ENCODE results near the gene RAET1L.
"Not testable (repeated sequence)": the region's sequence is repeated elsewhere in the genome, so short reads cannot be mapped to it uniquely, and the experiment has no call there.

Gene RAET1L

DNA sequence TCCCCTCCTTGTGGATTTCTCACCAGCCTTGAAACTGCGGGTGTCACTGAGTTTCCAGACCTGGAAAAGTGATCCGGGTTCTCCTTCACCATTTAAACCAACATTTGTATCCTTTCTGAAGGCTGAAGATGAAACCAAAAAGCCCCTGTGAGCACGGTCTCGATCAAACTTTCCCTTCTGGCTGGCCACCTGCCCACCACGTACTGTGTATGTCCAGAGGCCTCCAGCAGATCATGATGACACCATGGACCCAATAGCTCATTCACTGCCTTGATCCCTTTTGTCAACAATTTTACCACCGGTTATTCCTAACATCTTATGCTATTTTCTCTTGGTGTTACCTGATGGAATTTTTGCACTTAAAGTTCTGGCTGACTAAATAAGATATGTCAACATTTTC, 46.0 kb downstream of the RAET1L start:
- TF ChIP-seq, protein P1, sequence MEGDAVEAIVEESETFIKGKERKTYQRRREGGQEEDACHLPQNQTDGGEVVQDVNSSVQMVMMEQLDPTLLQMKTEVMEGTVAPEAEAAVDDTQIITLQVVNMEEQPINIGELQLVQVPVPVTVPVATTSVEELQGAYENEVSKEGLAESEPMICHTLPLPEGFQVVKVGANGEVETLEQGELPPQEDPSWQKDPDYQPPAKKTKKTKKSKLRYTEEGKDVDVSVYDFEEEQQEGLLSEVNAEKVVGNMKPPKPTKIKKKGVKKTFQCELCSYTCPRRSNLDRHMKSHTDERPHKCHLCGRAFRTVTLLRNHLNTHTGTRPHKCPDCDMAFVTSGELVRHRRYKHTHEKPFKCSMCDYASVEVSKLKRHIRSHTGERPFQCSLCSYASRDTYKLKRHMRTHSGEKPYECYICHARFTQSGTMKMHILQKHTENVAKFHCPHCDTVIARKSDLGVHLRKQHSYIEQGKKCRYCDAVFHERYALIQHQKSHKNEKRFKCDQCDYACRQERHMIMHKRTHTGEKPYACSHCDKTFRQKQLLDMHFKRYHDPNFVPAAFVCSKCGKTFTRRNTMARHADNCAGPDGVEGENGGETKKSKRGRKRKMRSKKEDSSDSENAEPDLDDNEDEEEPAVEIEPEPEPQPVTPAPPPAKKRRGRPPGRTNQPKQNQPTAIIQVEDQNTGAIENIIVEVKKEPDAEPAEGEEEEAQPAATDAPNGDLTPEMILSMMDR (IDR thresholded peaks at IDR 0.05; ENCODE audit: extremely low read depth, insufficient read depth, missing control alignments) = no peak
- in situ Hi-C loops (cut with MboI; ENCODE audit: low pct_unique_long_range_greater_than_20kb, low sequenced_read_pairs, unreplicated experiment) = no loop called here

DNA sequence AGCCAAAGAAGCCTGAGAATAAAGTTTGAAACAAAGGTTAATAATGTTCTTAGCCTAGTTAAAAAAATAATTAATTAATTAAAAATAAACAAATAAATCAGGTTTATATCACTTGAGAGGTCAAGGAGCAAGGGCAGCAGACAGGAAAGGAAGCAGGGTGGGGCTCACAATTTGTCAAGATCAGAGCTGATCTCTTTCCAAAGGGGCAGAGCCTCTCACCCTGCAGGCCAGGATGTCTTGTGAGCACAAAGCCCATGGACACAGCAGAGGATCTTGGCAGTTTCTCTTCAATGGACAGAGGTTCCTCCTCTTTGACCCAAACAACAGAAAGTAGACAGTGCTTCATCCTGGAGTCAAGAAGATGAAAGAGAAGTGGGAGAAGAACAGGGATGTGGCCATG, 46.7 kb downstream of the RAET1L start:
- in situ Hi-C loops (cut with MboI; ENCODE audit: low pct_unique_long_range_greater_than_20kb, low sequenced_read_pairs, unreplicated experiment) = no loop called here
- TF ChIP-seq, protein P1 (IDR thresholded peaks at IDR 0.05; ENCODE audit: extremely low read depth, insufficient read depth, missing control alignments) = no peak
- DNase-seq (ENCODE audit: low spot score) = no peak

More for the DNA sequence above, 46.0 kb downstream of the RAET1L start:
- DNase-seq (ENCODE audit: low spot score) = no peak

DNA sequence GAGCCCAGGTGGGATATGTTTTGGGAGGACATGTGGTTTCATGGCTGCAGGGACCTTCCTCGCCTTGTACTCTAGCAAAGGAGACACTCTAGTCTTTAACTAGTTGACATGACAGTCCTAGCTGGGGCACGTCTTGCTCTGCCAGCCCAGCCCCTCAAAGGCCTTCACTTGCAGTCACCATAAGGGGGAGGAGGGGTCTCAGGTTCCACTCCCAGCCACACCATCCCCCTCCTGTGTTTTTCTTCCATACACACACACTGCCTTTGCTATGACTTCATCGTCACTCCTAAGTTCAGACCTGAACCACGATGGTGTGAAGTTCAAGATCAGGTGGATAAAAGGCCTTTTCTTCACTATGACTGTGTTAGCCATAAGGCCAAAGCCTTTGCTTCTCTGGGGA, 48.1 kb downstream of the RAET1L start:
- no peak for DNase-seq (ENCODE audit: low spot score)
- in situ Hi-C loops (cut with MboI; ENCODE audit: low pct_unique_long_range_greater_than_20kb, low sequenced_read_pairs, unreplicated experiment) = no loop called here
- TF ChIP-seq, protein P1 (IDR thresholded peaks at IDR 0.05; ENCODE audit: extremely low read depth, insufficient read depth, missing control alignments) = no peak

DNA sequence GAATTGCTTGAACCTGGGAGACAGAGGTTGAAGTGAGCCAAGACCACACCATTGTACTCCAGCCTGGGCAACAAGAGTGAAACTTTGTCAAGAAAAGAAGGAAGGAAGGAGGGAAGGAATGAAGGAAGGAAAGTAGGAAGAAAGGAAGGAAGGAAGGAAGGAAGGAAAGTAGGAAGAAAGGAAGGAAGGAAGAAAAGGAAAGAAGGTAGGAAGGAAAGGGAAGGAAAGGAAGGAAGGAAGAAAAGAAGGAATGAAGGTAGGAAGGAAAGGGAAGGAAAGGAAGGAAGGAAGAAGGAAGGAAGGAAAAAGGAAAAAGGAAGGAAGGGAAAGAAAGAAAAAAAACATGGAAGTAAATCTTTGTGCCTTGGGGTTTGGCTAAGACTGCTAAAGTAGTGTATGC, 49.9 kb downstream of the RAET1L start:
- no peak for DNase-seq (ENCODE audit: low spot score)
- TF ChIP-seq, protein P1 (IDR thresholded peaks at IDR 0.05; ENCODE audit: extremely low read depth, insufficient read depth, missing control alignments) = no peak
- in situ Hi-C loops (cut with MboI; ENCODE audit: low pct_unique_long_range_greater_than_20kb, low sequenced_read_pairs, unreplicated experiment) = no loop called here

DNA sequence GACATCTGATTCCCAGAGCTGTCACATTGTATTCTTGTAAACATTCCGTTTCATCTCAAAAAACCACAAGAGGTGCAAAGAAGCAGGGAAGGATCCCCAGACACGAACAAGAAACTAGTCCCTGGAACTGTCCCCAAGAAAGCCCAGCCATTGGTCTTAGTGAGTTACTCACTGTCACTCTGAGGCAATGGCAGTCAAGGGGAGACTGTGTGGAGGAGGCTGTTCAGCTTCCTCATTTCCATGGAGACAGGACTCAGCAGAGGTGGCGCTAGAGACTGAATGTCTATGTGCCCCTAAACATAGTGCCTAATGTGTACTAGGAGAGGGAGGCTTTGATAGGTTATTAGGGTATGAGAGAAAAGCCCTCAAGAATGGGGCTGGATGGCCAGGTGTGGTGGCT, 50.5 kb downstream of the RAET1L start:
- in situ Hi-C loops (cut with MboI; ENCODE audit: low pct_unique_long_range_greater_than_20kb, low sequenced_read_pairs, unreplicated experiment) = no loop called here
- DNase-seq (ENCODE audit: low spot score) = no peak
- TF ChIP-seq, protein P1 (IDR thresholded peaks at IDR 0.05; ENCODE audit: extremely low read depth, insufficient read depth, missing control alignments) = no peak

DNA sequence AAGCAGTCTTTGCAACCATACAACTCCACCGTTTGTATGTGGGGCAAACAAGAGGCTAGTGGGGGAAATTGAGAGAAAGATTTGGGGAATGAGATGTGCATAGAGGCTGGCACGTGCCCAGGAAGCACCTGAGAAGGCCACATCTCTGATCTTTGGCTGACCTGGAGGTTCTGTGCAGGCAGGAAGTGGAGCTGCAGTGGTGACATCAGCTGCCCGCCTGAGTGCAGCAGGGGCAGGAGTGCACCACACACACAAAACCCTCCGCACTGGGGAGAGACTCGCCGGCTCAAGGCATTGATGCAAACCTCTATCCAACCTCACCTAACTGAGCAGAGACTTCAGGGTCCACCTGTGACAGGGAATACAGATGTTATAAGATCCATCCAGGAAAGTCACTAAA, 50.9 kb downstream of the RAET1L start:
- DNase-seq (ENCODE audit: low spot score); in situ Hi-C loops (cut with MboI; ENCODE audit: low pct_unique_long_range_greater_than_20kb, low sequenced_read_pairs, unreplicated experiment): not testable (repeated sequence)

DNA sequence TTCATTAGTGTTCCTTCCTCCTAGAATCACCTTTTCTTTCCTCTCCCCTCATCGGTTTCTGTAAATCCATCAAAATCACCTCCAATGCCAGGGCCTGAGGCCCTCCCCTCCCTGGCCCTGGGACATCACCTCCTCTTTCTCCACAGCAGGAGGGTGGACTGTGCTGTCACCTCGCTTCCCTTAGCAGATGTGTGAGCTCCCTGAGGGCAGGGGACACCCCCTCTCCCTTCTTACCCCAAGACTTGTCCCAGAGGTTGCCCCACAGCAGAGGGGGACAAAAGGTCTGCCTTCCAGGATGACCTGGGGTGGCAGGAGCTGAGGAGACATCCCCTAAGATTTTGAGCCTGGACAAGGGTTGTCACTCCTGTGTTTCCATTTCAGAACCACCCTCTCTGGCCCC, 55.7 kb downstream of the RAET1L start:
- no peak for DNase-seq (ENCODE audit: low spot score)
- in situ Hi-C loops (cut with MboI; ENCODE audit: low pct_unique_long_range_greater_than_20kb, low sequenced_read_pairs, unreplicated experiment) = no loop called here
- TF ChIP-seq, protein P1 (IDR thresholded peaks at IDR 0.05; ENCODE audit: extremely low read depth, insufficient read depth, missing control alignments) = no peak

DNA sequence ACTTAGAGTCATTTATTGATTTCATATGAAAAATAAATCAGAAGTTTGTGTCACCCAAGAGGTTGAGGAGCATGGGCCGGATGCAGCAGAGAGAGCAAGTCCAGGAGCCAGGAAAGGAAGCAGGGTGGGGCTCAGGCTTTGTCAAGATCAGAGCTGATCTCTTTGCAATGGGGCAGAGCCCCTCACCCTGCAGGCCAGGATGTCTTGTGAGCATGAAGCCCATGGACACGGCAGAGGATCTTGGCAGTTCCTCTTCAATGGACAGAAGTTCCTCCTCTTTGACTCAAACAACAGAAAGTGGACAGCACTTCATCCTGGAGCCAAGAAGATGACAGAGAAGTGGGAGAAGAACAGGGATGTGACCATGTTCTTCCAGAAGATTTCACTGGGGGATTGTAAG, 56.4 kb downstream of the RAET1L start:
- DNase-seq (ENCODE audit: low spot score); in situ Hi-C loops (cut with MboI; ENCODE audit: low pct_unique_long_range_greater_than_20kb, low sequenced_read_pairs, unreplicated experiment): not testable (repeated sequence)
